22Rv1 (cell line): ENCODE data around the gene RNF213.

Source experiments
- CTCF ChIP-seq: fragments of 450-650 bp; IDR thresholded peaks from 2 replicates; pipeline ENCODE4 v1.5.1; 2017; ENCODE audit warnings: mild to moderate bottlenecking
- ZFX ChIP-seq: fragments of 450-650 bp; IDR thresholded peaks from 2 replicates; pipeline ENCODE4 v1.6.1; 2017; ENCODE audit warnings: antibody characterized with exemption, borderline replicate concordance

GRCh38 chr17:80428796-80429195 is 168.1 kb downstream of the RNF213 start:
- TF ChIP-seq CTCF = no peak
- TF ChIP-seq ZFX = no peak
